A549 (cell line): ENCODE data around the gene FBLN5. TPM values are rescaled to one million over a fixed set of nuclear protein-coding genes. Genes with fewer than 3 reads are reported as not detected.
A peak's percentile ranks its signal among the peaks of the same experiment; 100 is the strongest.

Source experiments
- ATAC-seq, 2 experiments: fragments of 200-7000 bp in 1 of 2; fragments of >200 bp in 1 of 2; cut with Nextera tagmentation in 1 of 2; cut with Tn5 transposase in 1 of 2; 3 replicates each; pipeline versions ENCODE4 v1.8.0 to v1.9.1; 2018 to 2020; ENCODE audit warnings: mild to moderate bottlenecking in 1 of 2, moderate library complexity in 1 of 2
- CTCF ChIA-PET: fragments of 300-600 bp; sonication (Branson Sonifier 250); formaldehyde crosslinking; extraction: SDS; loops from one replicate; lab custom pipeline; 2021; ENCODE audit warnings: antibody characterized with exemption, inconsistent platforms; lab: Yijun Ruan, JAX
- POLR2A ChIA-PET: fragments of 350-600 bp; formaldehyde crosslinking; extraction: SDS; loops from one replicate; lab custom pipeline; 2021; ENCODE audit warnings: antibody characterized with exemption, inconsistent platforms; lab: Yijun Ruan, JAX
- DNase-seq, 2 experiments: peaks; one replicate each; pipeline versions ENCODE4 v3.0.0 to v3.0.0-alpha.2; 2011 to 2016; ENCODE audit warnings: low read depth in 1 of 2, low spot score in 1 of 2
- FAIRE-seq: peaks from 2 replicates; lab custom pipeline; 2011; peaks lifted over from hg19 to GRCh38; lab: Jason Lieb, UNC
- H3K27ac ChIP-seq, 2 experiments: fragments of >200 bp; sonication (Bioruptor Twin); formaldehyde crosslinking; 3 replicates each; pipeline ENCODE4 v1.5.1; 2016 to 2017
- H3K4me1 ChIP-seq: fragments of >200 bp; sonication (Bioruptor Twin); formaldehyde crosslinking; 3 replicates; pipeline ENCODE4 v1.6.1; 2016
- H3K4me2 ChIP-seq: fragments of >200 bp; sonication (Bioruptor Twin); formaldehyde crosslinking; 3 replicates; pipeline ENCODE4 v1.6.1; 2016
- H3K4me3 ChIP-seq: fragments of >200 bp; sonication (Bioruptor Twin); formaldehyde crosslinking; 3 replicates; pipeline ENCODE4 v1.5.1; 2016
- H3K9me3 ChIP-seq: fragments of >200 bp; sonication (Bioruptor Twin); formaldehyde crosslinking; 3 replicates; pipeline ENCODE4 v1.6.1; 2016
- CEBPB ChIP-seq, 2 experiments: fragments of >200 bp in 1 of 2; sonication (Bioruptor Twin) in 1 of 2; formaldehyde crosslinking in 1 of 2; IDR thresholded peaks; 2 replicates each; pipeline ENCODE4 v1.6.1; 2012 to 2016
- CTCF ChIP-seq: fragments of >200 bp; sonication (Bioruptor Twin); formaldehyde crosslinking; IDR thresholded peaks from 3 replicates; pipeline ENCODE4 v1.5.1; 2016
- EHMT2 ChIP-seq: fragments of 200-600 bp; sonication (generic); IDR thresholded peaks from 2 replicates; pipeline ENCODE4 v1.6.1; 2016; ENCODE audit warnings: antibody characterized with exemption, low read depth, mild to moderate bottlenecking, moderate library complexity
- FOSL2 ChIP-seq, 2 experiments: fragments of 450-650 bp in 1 of 2; fragments of >200 bp in 1 of 2; sonication (Bioruptor Twin) in 1 of 2; formaldehyde crosslinking; IDR thresholded peaks; 2 replicates each; pipeline versions ENCODE4 v1.5.0 to v1.6.1; 2016 to 2020; ENCODE audit warnings: mild to moderate bottlenecking in 1 of 2, moderate library complexity in 1 of 2
- HEYL ChIP-seq: fragments of 250-450 bp; sonication (Bioruptor Pico); IDR thresholded peaks from 2 replicates; pipeline ENCODE4 v1.8.0; 2021; ENCODE audit warnings: mild to moderate bottlenecking, moderate library complexity
- HOXB13 ChIP-seq: fragments of 250-450 bp; sonication (Bioruptor Pico); IDR thresholded peaks from 2 replicates; pipeline ENCODE4 v1.5.0; 2020; ENCODE audit warnings: low read depth, mild to moderate bottlenecking, moderate library complexity
- KDM5A ChIP-seq: fragments of 200-600 bp; sonication (generic); IDR thresholded peaks from 2 replicates; pipeline ENCODE4 v1.6.1; 2016; ENCODE audit warnings: antibody characterized with exemption, mild to moderate bottlenecking
- PHF8 ChIP-seq: fragments of 200-600 bp; sonication (generic); IDR thresholded peaks from 2 replicates; pipeline ENCODE4 v1.6.1; 2016; ENCODE audit warnings: low read depth, mild to moderate bottlenecking, antibody characterized with exemption, moderate library complexity, borderline replicate concordance
- POLR2AphosphoS2 ChIP-seq: conservative IDR thresholded peaks from 2 replicates; pipeline ENCODE4 v1.6.1; 2012; ENCODE audit warnings: low read length, improper control_type of control experiment, inconsistent platforms
- RAD21 ChIP-seq, 2 experiments: fragments of >200 bp in 1 of 2; sonication (Bioruptor Twin) in 1 of 2; formaldehyde crosslinking in 1 of 2; IDR thresholded peaks in 1 of 2; conservative IDR thresholded peaks in 1 of 2; 2 replicates in 1 of 2; 3 replicates in 1 of 2; pipeline ENCODE4 v1.6.1; 2012 to 2018; ENCODE audit warnings: inconsistent platforms in 1 of 2
- RCOR1 ChIP-seq: fragments of 150-350 bp; IDR thresholded peaks from 2 replicates; pipeline ENCODE4 v1.6.1; 2014; ENCODE audit warnings: antibody characterized with exemption, low read length, low read depth
- RFX5 ChIP-seq: fragments of 450-650 bp; IDR thresholded peaks from 2 replicates; pipeline ENCODE4 v1.7.1; 2014; ENCODE audit warnings: antibody characterized with exemption, mild to moderate bottlenecking, moderate library complexity
- SREBF2 ChIP-seq: fragments of 450-650 bp; IDR thresholded peaks from 2 replicates; pipeline ENCODE4 v1.6.1; 2014; ENCODE audit warnings: mild to moderate bottlenecking, moderate library complexity
- ZC3H11A ChIP-seq: fragments of 450-650 bp; IDR thresholded peaks from 2 replicates; pipeline ENCODE4 v1.6.1; 2014; ENCODE audit warnings: antibody characterized with exemption, mild to moderate bottlenecking
- WGBS: methylation state at CpG from one replicate; pipeline ENCODE4 v1.1.6; 2017; ENCODE audit errors: missing lambda C conversion rate; 5-methylcytosine and 5-hydroxymethylcytosine counted together
- polyA plus RNA-seq, 4 experiments: library from polyadenylated mRNA; depleted of rRNA in 3 of 4; stranded (reverse); fragments of >200 nt; fragmentation: RNase III in 1 of 4; extraction: RNeasy Plus Mini Kit Qiagen cat#74134 plus additional on column Dnase treatment in 1 of 4; gene quantifications; 2 replicates in 3 of 4; 3 replicates in 1 of 4; pipeline ENCODE4 v1.2.3, GENCODE V29; 2011 to 2017
- TF ChIP-seq, protein P1 (sequence below): fragments of 200-600 bp; sonication (generic); IDR thresholded peaks from 2 replicates; pipeline ENCODE4 v1.6.1; 2016; ENCODE audit warnings: antibody characterized with exemption, mild to moderate bottlenecking, moderate library complexity
- TF ChIP-seq, protein P2 (sequence below): fragments of 150-350 bp; IDR thresholded peaks from 2 replicates; pipeline ENCODE4 v1.6.1; 2014; ENCODE audit warnings: low read depth, mild to moderate bottlenecking, low read length

Gene FBLN5
- polyA plus RNA-seq, 2 of the 4 experiments (the other 2 are of a cell fraction) = 0.88 to 1.3 TPM

DNA sequence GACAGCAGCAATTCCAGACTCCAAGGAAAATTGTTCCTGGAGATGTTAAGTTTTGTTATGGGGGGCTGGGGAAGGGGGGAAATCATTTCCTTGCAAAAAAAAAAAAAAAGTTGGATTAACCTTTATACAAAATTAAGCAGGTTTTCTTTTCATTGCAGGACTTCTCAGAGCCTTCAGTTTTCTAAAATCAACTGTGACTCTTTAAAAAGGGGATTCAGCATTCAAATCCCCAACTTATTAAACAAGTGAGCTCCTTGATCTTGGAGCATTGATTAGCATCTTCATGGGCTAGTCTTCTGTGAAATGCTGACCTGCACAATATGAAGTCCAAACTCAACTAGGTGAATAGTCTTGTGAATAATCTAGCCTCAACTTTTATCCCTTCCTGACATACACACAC, 87.3 kb downstream of the FBLN5 start:
- no peak overlapping the region for H3K27ac ChIP-seq
- ChIA-PET CTCF (interaction anchor here (0.6 to 2.3 kb wide), 5 partner anchors 9 to 51 kb away, joined by 3 to 5 read pairs (median 4); no protein-coding TSS in a partner anchor), POLR2A (no interaction called here)
- ATAC-seq = no peak
- no peak overlapping the region for H3K4me2 ChIP-seq
- DNase-seq = no peak
- TF ChIP-seq, protein P1, sequence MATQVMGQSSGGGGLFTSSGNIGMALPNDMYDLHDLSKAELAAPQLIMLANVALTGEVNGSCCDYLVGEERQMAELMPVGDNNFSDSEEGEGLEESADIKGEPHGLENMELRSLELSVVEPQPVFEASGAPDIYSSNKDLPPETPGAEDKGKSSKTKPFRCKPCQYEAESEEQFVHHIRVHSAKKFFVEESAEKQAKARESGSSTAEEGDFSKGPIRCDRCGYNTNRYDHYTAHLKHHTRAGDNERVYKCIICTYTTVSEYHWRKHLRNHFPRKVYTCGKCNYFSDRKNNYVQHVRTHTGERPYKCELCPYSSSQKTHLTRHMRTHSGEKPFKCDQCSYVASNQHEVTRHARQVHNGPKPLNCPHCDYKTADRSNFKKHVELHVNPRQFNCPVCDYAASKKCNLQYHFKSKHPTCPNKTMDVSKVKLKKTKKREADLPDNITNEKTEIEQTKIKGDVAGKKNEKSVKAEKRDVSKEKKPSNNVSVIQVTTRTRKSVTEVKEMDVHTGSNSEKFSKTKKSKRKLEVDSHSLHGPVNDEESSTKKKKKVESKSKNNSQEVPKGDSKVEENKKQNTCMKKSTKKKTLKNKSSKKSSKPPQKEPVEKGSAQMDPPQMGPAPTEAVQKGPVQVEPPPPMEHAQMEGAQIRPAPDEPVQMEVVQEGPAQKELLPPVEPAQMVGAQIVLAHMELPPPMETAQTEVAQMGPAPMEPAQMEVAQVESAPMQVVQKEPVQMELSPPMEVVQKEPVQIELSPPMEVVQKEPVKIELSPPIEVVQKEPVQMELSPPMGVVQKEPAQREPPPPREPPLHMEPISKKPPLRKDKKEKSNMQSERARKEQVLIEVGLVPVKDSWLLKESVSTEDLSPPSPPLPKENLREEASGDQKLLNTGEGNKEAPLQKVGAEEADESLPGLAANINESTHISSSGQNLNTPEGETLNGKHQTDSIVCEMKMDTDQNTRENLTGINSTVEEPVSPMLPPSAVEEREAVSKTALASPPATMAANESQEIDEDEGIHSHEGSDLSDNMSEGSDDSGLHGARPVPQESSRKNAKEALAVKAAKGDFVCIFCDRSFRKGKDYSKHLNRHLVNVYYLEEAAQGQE = no peak
- TF ChIP-seq KDM5A (no peak), POLR2AphosphoS2 (no peak), HEYL (CRISPR knock-in tag) (no peak), RCOR1 (no peak), ZC3H11A (no peak), SREBF2 (no peak), EHMT2 (no peak), PHF8 (no peak), RFX5 (no peak), HOXB13 (CRISPR knock-in tag) (no peak)
- TF ChIP-seq, protein P2, sequence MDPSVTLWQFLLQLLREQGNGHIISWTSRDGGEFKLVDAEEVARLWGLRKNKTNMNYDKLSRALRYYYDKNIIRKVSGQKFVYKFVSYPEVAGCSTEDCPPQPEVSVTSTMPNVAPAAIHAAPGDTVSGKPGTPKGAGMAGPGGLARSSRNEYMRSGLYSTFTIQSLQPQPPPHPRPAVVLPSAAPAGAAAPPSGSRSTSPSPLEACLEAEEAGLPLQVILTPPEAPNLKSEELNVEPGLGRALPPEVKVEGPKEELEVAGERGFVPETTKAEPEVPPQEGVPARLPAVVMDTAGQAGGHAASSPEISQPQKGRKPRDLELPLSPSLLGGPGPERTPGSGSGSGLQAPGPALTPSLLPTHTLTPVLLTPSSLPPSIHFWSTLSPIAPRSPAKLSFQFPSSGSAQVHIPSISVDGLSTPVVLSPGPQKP = no peak
- no peak for FAIRE-seq
- H3K4me3 ChIP-seq = no peak overlapping the region
- peaks cover 10% of the 10 kb centered on the region; the same call in 2 of the 3 replicates for H3K4me1 ChIP-seq
- no peaks in the 10 kb centered on the region for H3K9me3 ChIP-seq

GRCh38 chr14:91858536-91859275, 88.8 kb downstream of the FBLN5 start:
- 0 out of 2 replicates have a peak, but pooled peaks have one; percentile 20 for TF ChIP-seq FOSL2 (IDR thresholded peaks at IDR 0.05)
- peak; percentile 40; the same call in 1 of the 2 replicates for TF ChIP-seq FOSL2 (CRISPR knock-in tag; IDR thresholded peaks at IDR 0.05)
- TF ChIP-seq CTCF = peak; percentile 25; the same call in 2 of the 3 replicates
- peak; percentile 15 to 47; a peak in 2 of 5 replicates for TF ChIP-seq RAD21 (conservative IDR thresholded peaks at IDR 0.05 in 1 of 2, IDR thresholded peaks at IDR 0.05 in 1 of 2)
- TF ChIP-seq, protein P1 = no peak
- TF ChIP-seq CEBPB (IDR thresholded peaks at IDR 0.05) = no peak
- FAIRE-seq = no peak
- peak; percentile 48 to 57 for DNase-seq
- peak overlapping the region; percentile 33 for H3K4me2 ChIP-seq
- 9% methylated on average over 8 of the region's 8 CpGs for WGBS
- H3K9me3 ChIP-seq = no peaks in the 10 kb centered on the region
- POLR2A ChIA-PET = no interaction called here
- no peak overlapping the region for H3K4me3 ChIP-seq
- H3K4me1 ChIP-seq = peaks cover 10% of the 10 kb centered on the region; the same call in 2 of the 3 replicates
- ATAC-seq = peak; percentile 79 to 88; a peak in 5 of 6 replicates
- CTCF ChIA-PET = interaction anchor here (1.1 to 1.9 kb wide), 4 partner anchors 9 to 53 kb away, joined by 3 to 4 read pairs (median 4); partner anchors contain the start of gene TC2N
- no peak overlapping the region for H3K27ac ChIP-seq
